Activated CD8-positive, alpha-beta memory T cell treated with anti-CD3 and anti-CD28 coated beads, Interleukin-2, amount 50 U/mL, for 1 hour (primary cell): ENCODE results near the gene XRCC1.
"Not testable (repeated sequence)": the region's sequence is repeated elsewhere in the genome, so short reads cannot be mapped to it uniquely, and the experiment has no call there.

Source experiments
- DNase-seq: peaks from one replicate; pipeline ENCODE4 v3.0.0-alpha.2; 2020; ENCODE audit errors: extremely low read depth

The XRCC1 gene

DNA sequence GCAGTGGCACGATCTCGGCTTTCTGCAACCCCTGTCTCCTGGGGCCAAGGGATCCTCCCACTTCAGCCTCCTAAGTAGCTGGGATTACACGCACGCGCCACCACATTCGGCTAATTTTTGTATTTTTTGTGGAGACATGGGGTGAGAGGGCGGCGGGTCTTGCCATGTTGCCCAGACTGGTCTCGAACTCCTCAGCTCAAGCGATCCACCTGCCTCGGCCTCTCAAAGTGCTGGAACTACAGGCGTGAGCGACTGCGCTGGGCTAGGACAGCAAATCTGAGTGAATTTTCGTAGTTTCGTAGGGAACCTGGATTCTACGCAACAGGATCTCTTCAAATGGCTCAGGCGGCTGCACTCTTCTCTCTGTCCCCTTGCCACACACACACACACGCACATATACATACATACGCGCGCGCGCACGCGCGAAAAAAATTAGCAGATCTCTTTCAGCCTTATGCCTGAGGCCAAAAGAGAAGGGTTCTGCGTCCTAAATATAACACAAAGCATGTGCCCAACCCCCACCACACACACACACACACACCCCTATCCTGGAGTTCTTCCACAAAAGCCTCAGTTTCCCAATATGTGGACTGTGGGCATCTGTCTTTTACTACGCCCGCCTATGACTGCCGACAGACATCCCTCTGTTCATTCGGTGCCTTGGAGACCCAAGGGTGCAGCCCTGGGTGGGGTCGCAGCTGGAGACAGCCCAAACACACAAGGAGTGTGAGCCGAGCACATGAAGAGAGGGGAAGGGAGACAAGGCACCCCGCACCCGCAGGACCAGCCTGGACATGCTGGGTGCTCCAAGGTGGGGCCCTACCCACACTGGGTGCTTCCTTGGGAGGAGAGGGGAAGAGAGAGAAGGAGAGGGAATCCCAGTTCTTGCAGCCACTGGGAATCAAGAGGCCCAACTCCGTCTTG, 890 bp upstream of the XRCC1 start:
- no peak for DNase-seq

DNA sequence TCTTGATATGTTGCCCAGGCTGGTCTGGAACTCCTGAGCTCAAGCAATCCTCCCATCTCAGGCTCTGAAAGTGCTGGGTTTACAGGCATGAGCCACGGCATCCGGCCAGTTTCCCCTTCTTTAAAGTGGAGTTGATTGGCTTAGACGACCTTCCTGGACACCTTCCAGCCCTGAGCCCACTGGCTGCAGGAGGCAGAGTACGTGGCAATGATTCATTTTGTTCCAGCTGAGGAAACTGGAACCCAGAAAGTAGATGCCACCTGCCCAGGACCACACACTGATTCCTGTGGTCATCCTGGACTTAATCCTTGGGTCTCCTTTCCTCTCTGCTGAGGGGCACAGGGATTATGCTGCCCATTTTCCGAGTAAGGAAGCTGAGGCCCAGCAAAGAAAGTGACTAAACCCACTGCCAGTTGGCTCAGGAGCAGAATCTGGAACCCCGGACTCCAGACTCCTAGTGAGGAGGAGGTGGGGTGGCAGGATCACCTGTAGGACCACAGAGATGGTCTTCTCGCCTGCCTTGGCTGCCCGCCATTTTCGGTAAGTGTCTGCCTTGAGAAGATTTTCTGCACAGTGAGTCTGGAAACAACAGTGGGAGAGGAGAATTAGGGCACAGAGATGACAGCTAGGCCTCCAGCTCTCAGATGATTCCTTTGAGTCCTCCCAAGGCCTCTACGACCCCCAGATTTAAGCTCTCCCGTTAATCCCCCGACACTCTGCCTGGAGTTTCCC, 737 bp downstream of the XRCC1 start:
- no peak for DNase-seq

DNA sequence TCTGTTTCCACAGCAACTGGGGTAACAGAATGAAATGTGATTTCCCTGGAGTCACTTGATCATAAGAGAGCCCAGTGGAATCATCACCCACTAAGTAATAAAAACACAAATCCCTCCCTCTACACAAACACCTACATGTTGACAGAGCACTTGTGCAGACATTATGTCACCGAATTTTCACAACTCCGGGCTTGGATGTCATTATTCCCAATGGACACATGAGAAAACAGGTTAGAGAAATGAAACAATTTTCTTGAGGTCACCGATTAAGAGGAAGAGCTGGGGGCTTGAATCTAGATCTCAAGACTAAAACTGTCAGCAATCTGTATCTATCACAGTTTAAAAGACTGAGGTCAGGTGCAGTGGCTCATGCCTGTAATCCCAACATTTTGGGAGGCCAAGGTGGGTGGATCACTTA, 3.1 kb downstream of the XRCC1 start:
- no peak for DNase-seq

DNA sequence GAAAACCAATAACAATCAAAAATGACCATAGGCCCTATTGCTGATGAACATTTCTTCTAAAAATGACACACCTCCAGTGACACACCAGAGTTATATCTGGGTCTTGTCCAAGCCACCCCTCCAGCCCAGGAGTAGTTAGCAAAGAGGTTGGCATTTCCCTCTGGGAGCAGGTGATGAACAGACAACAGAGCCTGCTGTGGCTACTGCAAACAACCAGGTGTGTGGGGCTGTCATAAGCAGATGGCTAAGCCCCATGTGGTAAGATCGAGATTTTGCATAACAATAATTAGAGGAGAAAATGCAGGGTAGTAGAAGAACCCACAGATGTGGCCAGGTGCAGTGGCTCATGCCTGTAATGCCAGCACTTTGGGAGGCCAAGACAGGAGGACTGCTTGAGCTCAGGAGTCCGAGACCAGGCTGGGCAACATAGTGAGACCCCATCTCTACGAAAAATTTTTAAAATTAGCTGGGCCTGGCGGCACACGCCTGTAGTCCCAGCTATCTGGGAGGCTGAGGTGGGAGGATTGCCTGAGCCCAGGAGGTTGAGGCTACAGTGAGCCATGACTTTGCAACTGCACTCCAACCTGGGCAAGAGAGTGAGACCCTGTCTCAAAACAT, 5.0 kb downstream of the XRCC1 start:
- no peak for DNase-seq

DNA sequence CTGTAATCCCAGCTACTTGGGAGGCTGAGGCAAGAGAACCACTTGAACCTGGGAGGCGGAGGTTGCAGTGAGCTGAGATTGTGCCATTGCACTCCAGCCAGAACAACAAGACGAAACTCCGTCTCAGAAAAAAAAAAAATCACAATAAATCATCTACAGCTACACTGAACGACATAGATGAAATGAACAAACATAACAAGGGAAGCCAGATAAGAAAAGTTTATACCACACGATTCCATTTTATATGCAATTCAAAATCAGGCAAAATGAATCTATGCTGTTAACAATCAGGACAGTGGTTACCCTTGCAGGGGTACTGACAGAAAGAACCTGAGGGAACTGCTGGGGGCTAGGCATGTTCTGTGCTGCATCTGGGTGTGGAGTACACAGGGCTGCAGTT, 5.7 kb downstream of the XRCC1 start:
- no peak for DNase-seq

DNA sequence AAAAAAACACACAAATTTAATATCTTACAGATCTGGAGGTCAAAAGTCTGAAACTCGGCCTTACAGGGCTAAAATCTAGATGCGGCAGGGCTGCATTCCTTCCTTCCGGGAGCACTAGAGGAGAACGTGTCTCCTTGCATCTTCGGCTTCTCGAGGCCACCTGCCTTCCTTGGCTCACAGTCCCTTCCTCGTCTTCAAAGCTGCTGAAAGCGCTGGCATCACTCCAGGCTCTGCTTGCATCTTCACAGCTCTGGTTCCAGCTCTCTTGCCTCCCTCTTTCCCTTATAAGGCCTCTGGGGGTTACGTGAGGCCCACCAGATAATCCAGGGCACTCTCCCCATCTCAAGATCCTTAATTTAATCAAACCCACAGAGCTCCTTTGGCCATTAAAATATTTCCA, 10.5 kb downstream of the XRCC1 start:
- no peak for DNase-seq

DNA sequence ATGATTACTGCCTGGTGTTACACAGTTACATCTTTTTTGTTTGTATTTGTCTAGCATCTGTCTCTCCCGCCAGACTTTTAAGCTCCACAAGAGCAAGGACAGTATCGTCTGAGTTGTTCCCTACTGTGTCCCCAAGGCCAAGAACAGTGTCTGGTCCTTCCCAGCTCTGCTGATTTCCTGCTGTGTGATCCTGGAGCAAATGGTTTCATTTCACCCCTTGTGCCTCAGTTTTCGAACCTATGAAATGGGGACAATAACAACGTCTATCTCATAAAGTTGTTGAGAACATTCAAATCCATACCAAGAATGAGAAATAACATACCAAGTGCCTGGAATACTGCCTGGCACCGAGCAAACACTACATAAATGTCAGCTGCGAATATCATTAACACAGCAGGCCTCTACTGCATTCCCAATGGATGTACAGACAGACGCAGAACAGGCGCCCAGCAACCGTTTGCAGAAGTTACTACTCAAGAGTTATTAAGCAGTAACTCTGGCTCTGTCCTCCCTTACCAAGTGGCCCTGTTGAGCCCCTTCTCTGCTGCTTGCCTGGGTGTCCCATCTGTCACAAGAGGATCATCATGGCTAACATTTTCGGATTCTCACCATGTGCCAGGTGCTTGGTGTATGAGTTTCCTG, 11.4 kb downstream of the XRCC1 start:
- DNase-seq, result no peak

DNA sequence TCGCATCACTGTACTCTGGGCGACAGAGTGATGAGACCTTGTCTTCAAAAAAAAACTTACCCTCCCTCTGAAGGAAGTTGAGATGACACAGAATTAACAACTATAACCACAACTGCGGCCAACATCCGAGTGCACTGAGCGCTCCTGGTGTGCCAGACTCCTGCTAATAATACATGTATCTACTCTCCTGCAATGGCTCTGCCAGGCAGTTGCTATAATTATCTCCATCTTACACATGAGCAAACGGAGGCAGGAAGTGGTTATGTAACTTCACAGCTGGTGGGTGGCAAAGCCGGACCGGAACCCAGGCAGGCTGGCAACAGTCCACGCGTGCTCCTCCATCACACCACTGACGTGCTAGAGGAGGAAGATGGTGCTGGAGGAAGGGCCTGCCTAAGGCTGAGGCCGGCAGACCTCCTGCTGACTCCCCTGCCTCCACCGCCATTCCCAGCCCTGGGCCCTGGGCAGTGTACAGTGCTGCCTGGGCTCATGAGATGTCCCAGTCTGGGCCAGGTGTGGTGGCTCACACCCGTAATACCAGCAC, 12.6 kb downstream of the XRCC1 start:
- DNase-seq, result peak; percentile 69

DNA sequence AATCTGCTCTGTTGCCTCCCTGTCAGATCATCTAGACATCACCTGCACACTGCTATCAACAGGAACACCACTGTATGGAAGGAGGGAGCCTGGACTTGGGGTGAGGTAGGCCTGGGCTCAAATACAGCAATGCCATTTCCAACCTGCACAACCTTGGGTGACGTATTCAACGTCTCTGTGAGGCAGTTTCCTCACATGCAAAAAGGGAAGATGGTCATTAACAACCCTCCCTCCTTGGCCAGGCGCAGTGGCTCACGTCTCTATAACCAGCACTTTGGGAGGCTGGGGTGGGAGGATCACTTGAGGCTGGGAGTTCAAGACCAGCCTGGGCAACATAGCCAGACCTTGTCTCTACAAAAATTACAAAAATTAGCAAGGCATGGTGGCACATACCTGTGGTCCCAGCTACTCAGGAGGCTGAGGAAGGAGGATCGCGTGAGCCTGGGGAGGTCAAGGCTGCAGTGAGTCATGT, 13.1 kb downstream of the XRCC1 start:
- no peak for DNase-seq

DNA sequence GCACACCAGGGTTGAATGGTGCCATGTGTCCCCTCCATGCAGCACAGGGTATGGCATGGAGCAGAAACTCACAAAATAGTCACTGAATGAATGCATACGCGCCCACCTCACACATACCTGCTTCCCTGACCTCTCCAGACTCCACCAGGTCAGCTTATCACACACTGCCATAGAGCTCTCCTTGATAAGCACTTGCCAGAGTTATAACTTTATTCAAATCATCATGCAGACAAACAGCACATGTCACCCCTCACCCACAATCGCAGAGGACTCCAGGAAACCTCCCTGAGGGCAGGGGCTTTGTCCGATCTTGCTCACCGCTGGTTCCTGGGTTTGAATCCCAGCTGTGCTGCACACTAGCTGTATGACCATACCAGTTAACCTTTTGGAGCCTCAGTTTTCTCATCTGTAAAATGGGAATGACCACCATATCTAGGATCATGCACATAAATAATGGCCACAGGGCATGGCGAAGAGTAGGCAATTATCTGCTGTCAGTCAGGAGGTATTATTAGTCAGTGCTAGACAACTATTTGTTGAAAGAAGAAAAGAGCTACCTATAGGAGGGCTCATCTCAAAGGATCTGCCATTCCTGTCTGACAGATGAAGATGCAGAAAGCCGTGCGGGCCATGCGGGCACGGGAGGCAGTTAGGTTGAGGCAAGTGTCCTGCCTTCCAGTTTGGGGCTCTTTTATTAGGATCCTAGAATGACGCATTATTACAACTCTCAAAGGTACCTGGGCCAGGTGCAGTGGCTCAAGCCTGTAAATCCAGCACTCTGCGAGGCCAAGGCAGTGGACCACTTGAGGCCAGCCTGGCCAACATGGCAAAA, 14.0 kb downstream of the XRCC1 start:
- DNase-seq, result no peak

DNA sequence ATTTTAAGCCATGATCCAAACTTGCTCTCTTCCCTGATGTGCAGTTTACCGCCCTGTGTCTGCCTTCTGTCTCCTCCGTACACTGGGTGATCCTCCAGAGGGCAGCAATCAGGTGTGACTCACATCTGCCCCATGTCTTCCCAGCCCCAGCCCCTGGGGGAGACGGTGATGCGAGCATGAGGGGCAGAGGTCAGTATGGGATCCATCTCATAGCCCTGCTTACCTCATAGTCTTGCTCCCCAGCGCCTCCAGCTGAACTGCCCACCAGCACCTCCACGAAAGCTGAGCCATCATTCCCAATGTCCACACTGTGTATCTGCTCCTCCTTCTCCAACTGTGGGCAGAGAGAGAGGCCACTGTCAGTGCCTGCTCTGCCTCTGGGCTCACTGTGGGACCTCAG, 14.6 kb downstream of the XRCC1 start:
- no peak for DNase-seq

DNA sequence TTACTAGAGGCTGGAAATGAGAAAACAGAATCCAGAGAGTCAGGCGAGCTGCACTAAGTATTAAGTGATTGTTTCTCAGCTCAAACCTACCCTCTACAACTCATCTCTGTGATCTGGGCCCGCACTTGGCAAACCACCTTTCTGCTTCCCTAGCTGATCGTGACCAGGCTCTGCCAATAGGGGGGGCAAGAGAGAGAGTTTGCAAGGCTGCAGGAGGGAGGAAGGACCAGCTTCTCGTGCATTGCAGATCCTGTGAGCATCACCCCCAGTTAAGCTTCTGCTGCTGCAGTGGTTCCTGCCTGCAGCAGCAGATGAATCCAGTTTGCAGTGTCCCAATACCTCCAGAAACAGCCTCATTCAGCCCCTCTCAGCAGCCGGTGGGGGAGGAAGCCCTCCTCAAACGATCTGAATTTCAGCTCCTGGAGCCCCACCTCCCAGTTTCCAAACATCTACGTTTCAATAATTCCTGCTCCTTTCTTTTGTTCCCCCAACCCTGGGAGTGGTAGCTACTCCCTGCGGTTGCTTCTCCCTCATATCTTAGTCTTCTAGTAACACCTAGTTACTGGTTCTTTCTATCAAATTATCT, 20.0 kb downstream of the XRCC1 start:
- DNase-seq, result peak; percentile 64

DNA sequence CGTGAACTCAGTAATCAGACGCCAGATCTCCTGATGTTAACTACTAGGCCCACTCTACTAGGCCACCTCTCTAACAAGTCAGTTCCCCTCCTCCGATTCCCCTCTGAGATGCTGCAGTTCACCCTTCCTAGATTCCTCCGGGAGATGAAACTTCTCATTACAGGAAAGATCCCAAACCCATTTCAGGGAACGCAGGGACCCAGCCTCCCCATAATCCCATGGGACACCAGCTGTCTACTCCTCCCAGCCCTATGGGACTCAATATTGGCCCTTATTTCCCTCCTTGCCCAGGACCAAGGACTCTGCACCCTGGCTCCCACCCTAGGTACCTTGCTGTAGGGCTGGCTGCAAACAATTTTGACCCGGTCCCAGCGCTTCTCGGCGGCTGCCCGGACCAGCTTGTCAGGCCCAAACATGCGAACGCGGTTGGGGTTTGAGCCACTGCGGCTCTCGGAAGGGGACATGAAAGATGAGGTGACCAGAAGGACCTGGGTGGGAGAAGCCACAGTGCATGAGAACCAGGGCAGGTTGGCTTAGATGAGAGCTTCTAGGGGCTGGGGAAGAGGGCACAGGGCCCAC, 20.9 kb downstream of the XRCC1 start:
- DNase-seq, result no peak

DNA sequence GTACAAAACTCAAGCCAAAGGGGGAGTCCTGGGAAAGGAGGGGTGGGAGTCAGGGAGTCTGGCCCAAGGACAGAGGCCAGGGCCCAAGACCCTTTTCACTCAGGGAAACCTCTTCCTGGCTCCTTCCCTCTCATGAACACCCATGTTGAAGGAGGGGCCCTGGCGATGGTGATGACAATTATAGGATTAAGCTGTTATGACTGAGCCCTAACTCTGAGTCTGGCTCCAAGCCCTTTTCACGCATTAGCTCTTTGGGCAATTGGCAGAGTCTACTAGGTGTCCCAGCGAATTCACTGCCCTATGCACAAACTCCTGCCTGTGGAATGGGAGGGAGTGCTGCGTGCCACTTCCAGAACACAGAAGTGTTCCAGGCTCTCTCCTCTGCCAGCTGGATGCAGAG, 21.7 kb downstream of the XRCC1 start:
- DNase-seq, result no peak

DNA sequence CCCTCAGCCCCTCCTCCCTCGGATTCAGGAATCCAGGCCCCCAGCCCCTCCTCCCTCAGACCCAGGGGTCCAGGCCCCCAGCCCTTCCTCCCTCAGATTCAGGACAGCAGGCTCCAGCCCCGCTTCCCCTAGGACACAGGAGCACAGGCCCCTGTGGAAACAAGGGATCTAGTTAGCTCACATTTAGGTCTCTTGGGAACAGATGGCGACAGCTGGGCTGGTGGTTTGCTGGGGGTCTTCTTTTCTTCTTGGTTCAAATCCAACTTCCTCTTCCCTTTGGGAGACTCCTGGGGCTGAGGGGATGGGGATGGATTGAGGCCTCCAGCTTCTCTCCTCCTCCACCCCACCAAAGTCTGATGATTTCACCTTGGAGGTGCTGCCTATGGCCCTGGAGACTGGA, 22.7 kb downstream of the XRCC1 start:
- no peak for DNase-seq

DNA sequence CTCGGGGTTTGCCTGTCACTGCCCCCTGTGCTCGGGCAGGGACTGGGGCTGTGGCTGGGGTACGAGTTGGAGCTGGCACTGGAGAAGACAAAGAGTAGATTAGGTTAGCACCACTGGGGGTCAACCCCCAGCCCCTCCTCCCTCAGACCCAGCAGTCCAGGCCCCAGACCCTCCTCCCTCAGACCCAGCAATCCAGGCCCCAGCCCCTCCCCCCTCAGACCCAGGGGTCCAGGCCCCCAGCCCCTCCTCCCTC, 23.2 kb downstream of the XRCC1 start:
- DNase-seq, result no peak

DNA sequence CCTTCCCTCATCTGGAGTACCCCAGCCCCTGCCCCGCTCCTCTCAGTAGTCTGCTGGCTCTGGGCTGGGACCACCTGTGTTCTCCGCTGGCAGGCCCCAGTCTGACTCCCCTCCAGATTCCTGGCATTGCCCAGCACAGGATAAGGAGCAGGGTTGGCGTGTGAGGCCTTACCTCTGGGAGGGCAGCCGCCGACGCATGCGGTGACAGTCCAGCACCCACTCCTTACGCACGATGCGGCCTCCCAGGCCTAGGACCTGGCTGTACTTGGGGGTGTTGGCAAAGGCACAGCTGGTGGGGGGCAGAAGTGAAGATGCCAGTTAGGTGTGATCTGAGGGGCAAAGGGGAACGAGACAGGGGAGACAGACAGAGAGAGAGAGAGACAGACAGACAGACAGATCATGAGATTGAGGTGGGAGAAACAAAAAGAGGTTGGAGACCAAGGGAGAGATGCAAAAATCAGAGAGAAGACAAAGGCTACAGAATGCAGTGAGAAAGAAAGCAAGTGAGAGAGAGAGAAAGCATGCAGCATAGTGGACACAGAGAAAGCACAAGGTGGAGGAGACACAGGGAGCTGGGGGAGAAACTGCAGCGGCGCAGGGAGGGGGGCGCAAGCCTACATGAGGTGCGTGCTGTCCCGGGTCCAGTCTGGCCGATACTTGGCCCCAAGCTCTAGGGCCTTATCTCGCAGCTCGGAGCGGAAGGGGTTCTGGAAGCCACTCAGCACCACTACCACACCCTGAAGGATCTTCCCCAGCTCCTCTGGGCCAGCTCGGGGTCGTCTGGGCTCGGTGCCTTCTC, 23.7 kb downstream of the XRCC1 start:
- DNase-seq, result no peak

DNA sequence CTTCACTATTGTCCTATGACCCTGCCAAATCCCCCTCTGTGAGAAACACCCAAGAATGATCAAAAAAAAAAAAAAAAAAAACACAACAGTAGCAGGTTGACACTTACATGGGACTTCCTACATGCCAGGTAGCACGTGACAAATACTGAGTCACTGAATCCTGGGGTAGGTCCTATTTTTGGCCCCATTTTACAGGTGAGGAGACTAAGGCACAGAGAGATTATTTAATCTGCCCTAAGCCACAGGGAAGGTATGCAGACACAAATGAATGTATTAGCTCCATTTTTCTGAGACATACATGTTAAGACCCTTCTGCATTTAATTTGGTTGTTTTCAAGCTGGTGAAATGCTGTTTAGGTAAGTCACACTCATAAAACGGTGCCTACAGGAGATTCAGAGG, 26.6 kb downstream of the XRCC1 start:
- DNase-seq, result no peak

DNA sequence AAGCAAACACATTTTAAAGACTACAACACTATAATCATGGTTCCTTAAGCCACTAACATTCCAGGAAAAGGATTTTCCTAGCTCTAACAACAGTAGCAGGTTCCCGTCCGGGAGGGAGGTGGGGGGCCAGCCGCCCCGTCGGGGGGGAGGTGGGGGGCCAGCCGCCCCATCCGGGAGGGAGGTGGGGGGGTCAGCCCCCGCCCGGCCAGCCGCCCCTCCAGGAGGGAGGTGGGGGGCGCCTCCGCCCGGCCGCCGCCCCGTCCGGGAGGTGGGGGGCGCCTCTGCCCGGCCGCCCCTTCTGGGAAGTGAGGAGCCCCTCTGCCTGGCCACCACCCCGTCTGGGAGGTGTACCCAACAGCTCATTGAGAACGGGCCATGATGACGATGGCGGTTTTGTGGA, 27.4 kb downstream of the XRCC1 start:
- not testable (repeated sequence) for DNase-seq

DNA sequence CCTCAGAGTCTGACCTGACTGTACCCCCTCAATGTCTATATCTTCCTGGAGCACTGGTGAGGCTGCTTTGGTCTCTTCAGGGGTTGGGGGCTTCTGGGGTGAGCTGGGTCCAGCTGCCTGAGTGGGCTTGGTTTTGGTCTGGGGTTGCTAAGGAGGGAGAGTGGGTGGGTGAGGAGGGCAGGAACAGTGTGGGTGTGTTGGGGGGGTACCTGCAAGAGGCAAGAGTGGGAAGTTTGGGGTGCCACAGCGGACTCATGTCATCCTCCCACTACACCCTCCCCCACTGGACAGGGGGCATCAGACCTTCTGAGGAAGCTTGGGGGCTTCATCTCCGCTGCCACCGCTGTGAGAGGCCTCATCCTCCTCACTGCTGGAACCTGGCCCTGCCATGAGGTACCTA, 28.7 kb downstream of the XRCC1 start:
- DNase-seq, result no peak
